G401 (cell line): ENCODE data around the gene NFKBIE. TPM values are rescaled to one million over a fixed set of nuclear protein-coding genes. Genes with fewer than 3 reads are reported as not detected.
"Not testable (repeated sequence)": the region's sequence is repeated elsewhere in the genome, so short reads cannot be mapped to it uniquely, and the experiment has no call there.

Source experiments
- DNase-seq: peaks from one replicate; pipeline ENCODE4 v3.0.0-alpha.2; 2015; ENCODE audit warnings: low spot score
- in situ Hi-C: cut with HindIII; loops from 2 replicates; pipeline ENCODE4 v1.10.0; 2016; ENCODE audit warnings: low sequenced_read_pairs, mixed read lengths
- total RNA-seq: library from RNA; depleted of rRNA; stranded (reverse); fragments of >200 nt; shearing (Covaris generic); gene quantifications from 2 replicates; pipeline ENCODE4 v1.2.3, GENCODE V29; 2014

NFKBIE gene
- total RNA-seq, 1 experiment from 2014 or later = 27.7 TPM

GRCh38 chr6:44234101-44235025, 31.0 kb downstream of the NFKBIE start:
- in situ Hi-C loops = loop anchor here (10.0 kb wide), 1 partner anchor 90 kb away; no protein-coding TSS in a partner anchor
- DNase-seq = peak; percentile 89

- no peak for DNase-seq
- in situ Hi-C loops = loop anchor here (10.0 kb wide), 1 partner anchor 89 kb away; no protein-coding TSS in a partner anchor
Measured at GRCh38 chr6:44233567-44234100, 31.7 kb downstream of the NFKBIE start.

GRCh38 chr6:44232676-44233566, 32.4 kb downstream of the NFKBIE start:
- in situ Hi-C loops = loop anchor here (10.0 kb wide), 1 partner anchor 88 kb away; no protein-coding TSS in a partner anchor
- DNase-seq = no peak

- not testable (repeated sequence) for DNase-seq
- in situ Hi-C loops = loop anchor here (10.0 kb wide), 1 partner anchor 87 kb away; no protein-coding TSS in a partner anchor
Measured at GRCh38 chr6:44231426-44231825, 33.9 kb downstream of the NFKBIE start.

- no peak for DNase-seq
- in situ Hi-C loops = loop anchor here (10.0 kb wide), 1 partner anchor 85 kb away; no protein-coding TSS in a partner anchor
Measured at GRCh38 chr6:44230034-44230675, 35.2 kb downstream of the NFKBIE start.

- no peak for DNase-seq
- in situ Hi-C loops = loop anchor here (10.0 kb wide), 1 partner anchor 85 kb away; no protein-coding TSS in a partner anchor
Measured at GRCh38 chr6:44229376-44230033, 35.8 kb downstream of the NFKBIE start.

GRCh38 chr6:44228836-44229235, 36.5 kb downstream of the NFKBIE start:
- in situ Hi-C loops = no loop called here

GRCh38 chr6:44228433-44228832, 36.9 kb downstream of the NFKBIE start:
- no peak for DNase-seq
- in situ Hi-C loops = no loop called here

More at GRCh38 chr6:44228836-44229235, 36.5 kb downstream of the NFKBIE start:
- DNase-seq = no peak

GRCh38 chr6:44228031-44228430, 37.3 kb downstream of the NFKBIE start:
- in situ Hi-C loops = no loop called here
- no peak for DNase-seq

GRCh38 chr6:44227148-44227793, 38.1 kb downstream of the NFKBIE start:
- peak; percentile 53 for DNase-seq
- in situ Hi-C loops = no loop called here

GRCh38 chr6:44226368-44227147, 38.8 kb downstream of the NFKBIE start:
- peak; percentile 70 for DNase-seq
- in situ Hi-C loops = no loop called here

GRCh38 chr6:44225579-44226325, 39.6 kb downstream of the NFKBIE start:
- in situ Hi-C loops = no loop called here
- no peak for DNase-seq

GRCh38 chr6:44224965-44225305, 40.4 kb downstream of the NFKBIE start:
- in situ Hi-C loops = no loop called here

GRCh38 chr6:44224029-44224964, 41.1 kb downstream of the NFKBIE start:
- peak; percentile 63 for DNase-seq
- in situ Hi-C loops = no loop called here

More at GRCh38 chr6:44224965-44225305, 40.4 kb downstream of the NFKBIE start:
- DNase-seq = no peak

GRCh38 chr6:44223319-44224028, 41.9 kb downstream of the NFKBIE start, which contains the start of gene SLC29A1:
Gene SLC29A1, plus strand, starts transcription at chr6:44223595. Its CDS starts 3,719 bp downstream, at chr6:44227314.
- in situ Hi-C loops = no loop called here
- DNase-seq = peak; percentile 82
